OCI-LY1 (cell line): ENCODE results near the gene ST6GALNAC3.

Experiments
- H2AFZ ChIP-seq: fragments of 200-600 bp; sonication (generic), shearing (Covaris generic); 2 replicates; pipeline ENCODE4 v1.6.0; 2014; ENCODE audit warnings: antibody characterized with exemption, mild to moderate bottlenecking, low read length
- H3F3A ChIP-seq: fragments of 200-600 bp; sonication (generic), shearing (Covaris generic); 2 replicates; pipeline ENCODE4 v1.6.0; 2014; ENCODE audit warnings: mild to moderate bottlenecking, antibody characterized with exemption, low read length, moderate library complexity; ENCODE audit not compliant: insufficient read depth
- H3K27ac ChIP-seq: fragments of 200-600 bp; sonication (generic); 2 replicates; pipeline ENCODE4 v1.5.1; 2014; ENCODE audit warnings: low read length, mixed run types, mild to moderate bottlenecking, low read depth; ENCODE audit not compliant: poor library complexity, severe bottlenecking
- H3K27me3 ChIP-seq: fragments of 200-600 bp; sonication (generic); 2 replicates; pipeline ENCODE4 v1.6.0; 2014; ENCODE audit warnings: antibody characterized with exemption, mild to moderate bottlenecking, low read length, moderate library complexity; ENCODE audit not compliant: insufficient read depth
- H3K36me3 ChIP-seq: fragments of 200-600 bp; sonication (generic); 2 replicates; pipeline ENCODE4 v1.6.1; 2014; ENCODE audit warnings: mild to moderate bottlenecking, antibody characterized with exemption, low read length, moderate library complexity, mixed read lengths; ENCODE audit not compliant: insufficient read depth
- H3K4me1 ChIP-seq: fragments of 200-600 bp; sonication (generic); 2 replicates; pipeline ENCODE4 v1.5.1; 2014; ENCODE audit warnings: mild to moderate bottlenecking, low read length, moderate library complexity; ENCODE audit not compliant: insufficient read depth, severe bottlenecking
- H3K4me2 ChIP-seq: fragments of 200-600 bp; sonication (generic), shearing (Covaris generic); 2 replicates; pipeline ENCODE4 v1.6.1; 2014; ENCODE audit warnings: low read length
- H3K4me3 ChIP-seq: fragments of 200-600 bp; sonication (generic); 2 replicates; pipeline ENCODE4 v1.5.1; 2014; ENCODE audit warnings: low read length, low read depth, mild to moderate bottlenecking, mixed read lengths; ENCODE audit not compliant: poor library complexity, severe bottlenecking
- H3K79me2 ChIP-seq: fragments of 200-600 bp; shearing (Covaris generic); 2 replicates; pipeline ENCODE4 v1.6.1; 2016; ENCODE audit warnings: mixed run types, low read length, mixed read lengths; ENCODE audit not compliant: insufficient read depth
- H3K9ac ChIP-seq: fragments of 200-600 bp; sonication (generic), shearing (Covaris generic); 2 replicates; pipeline ENCODE4 v1.6.1; 2014; ENCODE audit warnings: mild to moderate bottlenecking, low read length, mixed read lengths
- H3K9me2 ChIP-seq: fragments of 200-600 bp; sonication (generic), shearing (Covaris generic); 2 replicates; pipeline ENCODE4 v1.6.1; 2014; ENCODE audit warnings: low read depth, mild to moderate bottlenecking, low read length, mixed read lengths
- H3K9me3 ChIP-seq: fragments of 200-600 bp; shearing (Covaris generic); 2 replicates; pipeline ENCODE4 v1.6.1; 2014; ENCODE audit warnings: low read length, mixed read lengths
- H4K20me1 ChIP-seq: fragments of 200-600 bp; sonication (generic), shearing (Covaris generic); 2 replicates; pipeline ENCODE4 v1.6.0; 2016; ENCODE audit warnings: mild to moderate bottlenecking, low read length; ENCODE audit not compliant: insufficient read depth
- CTCF ChIP-seq: fragments of 200-600 bp; sonication (generic), shearing (Covaris generic); IDR thresholded peaks from 2 replicates; pipeline ENCODE4 v1.5.1; 2017; ENCODE audit warnings: mild to moderate bottlenecking, antibody characterized with exemption, low read length, moderate library complexity, mixed read lengths
- EZH2 ChIP-seq: fragments of 200-600 bp; sonication (generic), shearing (Covaris generic); IDR thresholded peaks from 2 replicates; pipeline ENCODE4 v1.8.0; 2017; ENCODE audit warnings: borderline replicate concordance, mixed run types, mild to moderate bottlenecking, antibody characterized with exemption, low read length, moderate library complexity, mixed read lengths

The ST6GALNAC3 gene

GRCh38 chr1:76473591-76473990 is 399.0 kb downstream of the ST6GALNAC3 start:
- Histone ChIP-seq H3K4me1 (no peaks in the 10 kb centered on the region), H3K27ac (no peak overlapping the region), H3K4me2 (no peak overlapping the region), H3F3A (no peaks in the 10 kb centered on the region), H3K9me3 (no peaks in the 10 kb centered on the region), H3K79me2 (no peaks in the 10 kb centered on the region), H3K9me2 (no peaks in the 10 kb centered on the region), H3K4me3 (no peak overlapping the region), H3K27me3 (no peaks in the 10 kb centered on the region), H3K36me3 (no peaks in the 10 kb centered on the region), H3K9ac (no peak overlapping the region), H4K20me1 (no peaks in the 10 kb centered on the region), H2AFZ (no peak overlapping the region)
- TF ChIP-seq CTCF (no peak), EZH2 (no peak)

- no peak overlapping the region for H3K4me3 ChIP-seq
- no peak for TF ChIP-seq CTCF
- TF ChIP-seq EZH2 = no peak
- H3K27me3 ChIP-seq = no peaks in the 10 kb centered on the region
- no peaks in the 10 kb centered on the region for H3K9me3 ChIP-seq
- H3K9ac ChIP-seq = no peak overlapping the region
- H4K20me1 ChIP-seq = no peaks in the 10 kb centered on the region
- no peaks in the 10 kb centered on the region for H3K9me2 ChIP-seq
- H2AFZ ChIP-seq = no peak overlapping the region
- no peak overlapping the region for H3K27ac ChIP-seq
- no peak overlapping the region for H3K4me2 ChIP-seq
- no peaks in the 10 kb centered on the region for H3K36me3 ChIP-seq
- no peaks in the 10 kb centered on the region for H3K79me2 ChIP-seq
- H3F3A ChIP-seq = no peaks in the 10 kb centered on the region
- H3K4me1 ChIP-seq = no peaks in the 10 kb centered on the region
Observed at GRCh38 chr1:76474922-76475321, 400.4 kb downstream of the ST6GALNAC3 start.

GRCh38 chr1:76477156-76477555 is 402.6 kb downstream of the ST6GALNAC3 start:
- Histone ChIP-seq H3K27me3 (no peaks in the 10 kb centered on the region), H2AFZ (no peak overlapping the region), H3K27ac (no peak overlapping the region), H3K79me2 (no peaks in the 10 kb centered on the region), H4K20me1 (no peaks in the 10 kb centered on the region), H3K9me3 (no peaks in the 10 kb centered on the region), H3F3A (no peaks in the 10 kb centered on the region), H3K4me2 (no peak overlapping the region), H3K36me3 (no peaks in the 10 kb centered on the region), H3K9ac (no peak overlapping the region), H3K9me2 (no peaks in the 10 kb centered on the region), H3K4me1 (no peaks in the 10 kb centered on the region), H3K4me3 (no peak overlapping the region)
- no peak for TF ChIP-seq CTCF
- TF ChIP-seq EZH2 = no peak
